SK-N-SH (cell line): ENCODE data around the gene GTF3C6. TPM values are rescaled to one million over a fixed set of nuclear protein-coding genes. Genes with fewer than 3 reads are reported as not detected.

Experiments used
- CTCF ChIA-PET: fragments of 300-600, 350-600 bp; formaldehyde crosslinking; extraction: SDS; loops from one replicate; lab custom pipeline; 2021; lab: Yijun Ruan, JAX
- POLR2A ChIA-PET: fragments of 350-600 bp; sonication (Branson Sonifier 250); formaldehyde crosslinking; extraction: SDS; loops from one replicate; lab custom pipeline; 2020; ENCODE audit warnings: antibody characterized with exemption, inconsistent platforms; lab: Yijun Ruan, JAX
- DNase-seq: peaks from one replicate; pipeline ENCODE4 v3.0.0; 2012
- H2AFZ ChIP-seq: fragments of 200-600 bp; sonication (generic); 2 replicates; pipeline ENCODE4 v1.8.1; 2016; ENCODE audit warnings: antibody characterized with exemption, mild to moderate bottlenecking, low read depth
- H3F3A ChIP-seq: fragments of 200-600 bp; sonication (generic); replicated peaks from 2 replicates; pipeline ENCODE3; 2016; ENCODE audit warnings: antibody characterized with exemption, mild to moderate bottlenecking; ENCODE audit not compliant: insufficient read depth
- H3K27ac ChIP-seq, 2 experiments: fragments of 200-500 bp in 1 of 2; fragments of 200-600 bp in 1 of 2; sonication (Bioruptor generic) in 1 of 2; sonication (generic), shearing (Covaris generic) in 1 of 2; 2 replicates each; pipeline versions ENCODE4 v1.5.1 to v1.6.1; 2014 to 2016; ENCODE audit warnings: low read depth in 2 of 2, inconsistent platforms in 1 of 2, low read length in 1 of 2, mild to moderate bottlenecking in 1 of 2, mixed read lengths in 1 of 2
- H3K27me3 ChIP-seq: fragments of 200-600 bp; sonication (generic), shearing (Covaris generic); 2 replicates; pipeline ENCODE4 v1.6.1; 2016; ENCODE audit warnings: mixed run types; ENCODE audit not compliant: insufficient read depth
- H3K36me3 ChIP-seq, 2 experiments: fragments of 200-500 bp in 1 of 2; fragments of 200-600 bp in 1 of 2; sonication (Bioruptor generic) in 1 of 2; sonication (generic) in 1 of 2; replicated peaks in 1 of 2; 2 replicates each; pipeline versions ENCODE3 to v1.5.1; 2014 to 2016; ENCODE audit warnings: low read length in 1 of 2, mild to moderate bottlenecking in 1 of 2; ENCODE audit not compliant: insufficient read depth in 2 of 2, control insufficient read depth in 1 of 2
- H3K4me1 ChIP-seq, 2 experiments: fragments of 200-500 bp in 1 of 2; fragments of 200-600 bp in 1 of 2; sonication (Bioruptor generic) in 1 of 2; sonication (generic), shearing (Covaris generic) in 1 of 2; 2 replicates each; pipeline versions ENCODE4 v1.5.1 to v1.6.1; 2014 to 2016; ENCODE audit warnings: low read depth in 1 of 2, low read length in 1 of 2, mixed run types in 1 of 2; ENCODE audit not compliant: insufficient read depth in 2 of 2, control insufficient read depth in 1 of 2
- H3K4me2 ChIP-seq: fragments of 200-600 bp; sonication (generic), shearing (Covaris generic); 2 replicates; pipeline ENCODE4 v1.6.1; 2017; ENCODE audit warnings: mixed run types
- H3K4me3 ChIP-seq, 2 experiments: fragments of 200-500 bp in 1 of 2; fragments of 200-600 bp in 1 of 2; sonication (Bioruptor generic) in 1 of 2; sonication (generic), shearing (Covaris generic) in 1 of 2; 2 replicates each; pipeline versions ENCODE4 v1.5.1 to v1.8.1; 2014 to 2016; ENCODE audit warnings: low read depth in 2 of 2, inconsistent platforms in 1 of 2, low read length in 1 of 2, mild to moderate bottlenecking in 1 of 2, mixed read lengths in 1 of 2, moderate library complexity in 1 of 2
- H3K79me2 ChIP-seq: fragments of 200-600 bp; sonication (generic); 2 replicates; pipeline ENCODE4 v1.8.1; 2017; ENCODE audit warnings: mild to moderate bottlenecking; ENCODE audit not compliant: insufficient read depth
- H3K9ac ChIP-seq: fragments of 200-600 bp; sonication (generic); 2 replicates; pipeline ENCODE4 v1.6.1; 2017; ENCODE audit warnings: mixed run types
- H3K9me2 ChIP-seq: fragments of 200-600 bp; sonication (generic); 2 replicates; pipeline ENCODE4 v1.6.1; 2017; ENCODE audit warnings: mixed run types
- H3K9me3 ChIP-seq: fragments of 200-600 bp; sonication (generic); 2 replicates; pipeline ENCODE4 v1.6.1; 2017; ENCODE audit warnings: mixed run types, mild to moderate bottlenecking, moderate library complexity
- H4K20me1 ChIP-seq: fragments of 200-600 bp; sonication (generic); 2 replicates; pipeline ENCODE4 v1.6.1; 2017; ENCODE audit warnings: mild to moderate bottlenecking, mixed run types; ENCODE audit not compliant: insufficient read depth
- CHD2 ChIP-seq: fragments of 150-350 bp; IDR thresholded peaks from 2 replicates; pipeline ENCODE4 v1.6.1; 2018; ENCODE audit warnings: low read length; ENCODE audit not compliant: partially characterized antibody
- FOSL2 ChIP-seq: IDR thresholded peaks from 2 replicates; pipeline ENCODE4 v1.4.0; 2012; ENCODE audit warnings: low read depth, mild to moderate bottlenecking, moderate library complexity, borderline replicate concordance
- FOXM1 ChIP-seq: IDR thresholded peaks from 2 replicates; pipeline ENCODE4 v1.4.0; 2012; ENCODE audit warnings: low read depth, mild to moderate bottlenecking
- GABPA ChIP-seq: IDR thresholded peaks from 2 replicates; pipeline ENCODE4 v1.4.0; 2012; ENCODE audit warnings: low read depth, mild to moderate bottlenecking
- GATA2 ChIP-seq: sonication (generic); formaldehyde crosslinking; IDR thresholded peaks from 2 replicates; pipeline ENCODE4 v1.5.0; 2020; ENCODE audit warnings: mild to moderate bottlenecking, missing genetic modification reagents
- MEF2A ChIP-seq: IDR thresholded peaks from 2 replicates; pipeline ENCODE4 v1.4.0; 2012; ENCODE audit warnings: low read depth, borderline replicate concordance
- RAD21 ChIP-seq: IDR thresholded peaks from 2 replicates; pipeline ENCODE4 v1.6.1; 2012; ENCODE audit warnings: mild to moderate bottlenecking, low read length
- RXRA ChIP-seq: IDR thresholded peaks from 2 replicates; pipeline ENCODE4 v1.4.0; 2012; ENCODE audit warnings: low read depth, mild to moderate bottlenecking, borderline replicate concordance
- SIN3A ChIP-seq: IDR thresholded peaks from 2 replicates; pipeline ENCODE4 v1.6.1; 2012; ENCODE audit warnings: low read depth, mild to moderate bottlenecking, low read length, moderate library complexity, borderline replicate concordance
- SMC3 ChIP-seq: IDR thresholded peaks from 2 replicates; pipeline ENCODE4 v1.6.1; 2012; ENCODE audit warnings: low read depth, low read length, improper control_type of control experiment
- YY1 ChIP-seq: IDR thresholded peaks from 2 replicates; pipeline ENCODE4 v1.4.0; 2012; ENCODE audit warnings: low read depth, mild to moderate bottlenecking
- WGBS: methylation state at CpG from one replicate; pipeline ENCODE4 v1.1.6; 2017; ENCODE audit warnings: low lambda C conversion rate; 5-methylcytosine and 5-hydroxymethylcytosine counted together
- polyA plus RNA-seq, 3 experiments: library from polyadenylated mRNA; depleted of rRNA; stranded (reverse); fragments of >200 nt; gene quantifications; 2 replicates each; pipeline ENCODE4 v1.2.3, GENCODE V29; 2012
- TF ChIP-seq, protein P1 (sequence below): fragments of 200-600 bp; sonication (generic); IDR thresholded peaks from 2 replicates; pipeline ENCODE4 v1.6.1; 2017; ENCODE audit warnings: antibody characterized with exemption, mild to moderate bottlenecking, moderate library complexity
- TF ChIP-seq, protein P2 (sequence below): IDR thresholded peaks from 2 replicates; pipeline ENCODE4 v1.4.0; 2012; ENCODE audit warnings: low read depth, borderline replicate concordance

Gene GTF3C6
- polyA plus RNA-seq, 1 of the 3 experiments (the other 2 are of a cell fraction), result 38.5 TPM

DNA sequence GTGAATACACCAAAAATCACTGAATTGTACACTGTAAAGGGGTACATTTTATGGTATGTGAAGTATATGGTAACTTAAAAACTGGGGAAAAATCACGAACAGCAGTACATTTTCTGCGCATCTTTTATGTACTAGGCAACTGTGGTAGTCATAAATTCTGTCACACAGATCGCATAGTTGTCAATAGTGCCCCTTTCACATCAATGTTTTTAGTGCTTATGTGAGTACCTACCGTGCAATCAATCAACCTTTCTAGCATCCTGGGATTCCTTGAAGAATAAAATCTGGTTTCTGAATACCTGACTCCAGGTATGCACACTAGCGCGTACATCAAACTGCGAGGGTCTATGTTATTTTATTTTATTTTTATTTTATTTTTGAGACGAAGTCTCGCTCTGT is 22.7 kb downstream of the GTF3C6 start (continued):
- no peak for TF ChIP-seq YY1
- TF ChIP-seq CHD2, result no peak
- no peak for TF ChIP-seq RAD21
- TF ChIP-seq, all 33 proteins: peak for 0

DNA sequence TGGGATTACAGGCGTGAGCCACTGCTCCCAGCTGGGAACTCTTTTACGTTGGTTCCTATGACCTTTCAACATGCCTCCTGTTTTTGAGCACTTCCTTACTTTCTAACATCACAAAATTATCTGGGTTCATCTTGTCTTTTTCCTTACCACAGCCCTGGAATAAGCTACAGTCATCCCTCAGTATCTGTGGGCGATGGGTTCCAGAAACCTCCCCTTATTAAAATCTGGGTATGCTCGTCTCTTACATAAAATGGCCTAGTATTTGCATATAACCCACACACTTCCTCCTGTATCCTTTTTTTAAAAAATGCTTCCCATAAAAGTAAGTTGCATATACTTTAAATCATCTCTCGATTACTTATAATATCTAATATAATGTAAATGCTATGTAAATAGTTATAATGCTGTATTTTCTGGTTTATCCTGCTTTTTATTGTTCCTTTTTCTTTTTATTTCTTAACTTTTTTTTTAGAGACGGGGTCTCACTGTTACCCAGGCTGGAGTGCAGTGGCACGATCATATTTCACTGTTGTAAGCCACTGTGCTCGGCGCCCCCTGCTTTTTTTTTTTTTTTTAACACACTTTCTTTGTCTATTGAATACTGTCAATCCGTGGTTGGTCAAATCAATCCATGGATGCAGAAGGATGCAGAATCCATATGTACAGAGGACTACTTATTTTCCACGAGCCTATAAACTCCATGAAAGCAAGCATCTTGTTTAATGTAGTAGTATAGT is 32.5 kb downstream of the GTF3C6 start:
- Histone ChIP-seq H3F3A (peaks cover 7% of the 10 kb centered on the region), H3K4me3 (no peak overlapping the region), H4K20me1 (no peaks in the 10 kb centered on the region), H3K9ac (no peak overlapping the region), H2AFZ (no peak overlapping the region), H3K4me2 (no peak overlapping the region), H3K4me1 (no peaks in the 10 kb centered on the region), H3K27me3 (no peaks in the 10 kb centered on the region), H3K27ac (no peak overlapping the region), H3K79me2 (peaks cover 49% of the 10 kb centered on the region), H3K9me2 (no peaks in the 10 kb centered on the region), H3K36me3 (peaks cover 29 to 67% of the 10 kb centered on the region in 2 experiments), H3K9me3 (no peaks in the 10 kb centered on the region)
- DNase-seq, result no peak
- POLR2A ChIA-PET, result interaction anchor here (1.3 kb wide), 1 partner anchor 9 kb away, joined by 3 read pairs; no protein-coding TSS in a partner anchor
- CTCF ChIA-PET, result interaction anchor here (1.0 to 3.9 kb wide), 2 partner anchors 16 to 20 kb away, joined by 3 to 15 read pairs; no protein-coding TSS in a partner anchor
- WGBS, result 88% methylated on average over 11 of the region's 11 CpGs
- TF ChIP-seq FOSL2, result no peak
- TF ChIP-seq, protein P1, sequence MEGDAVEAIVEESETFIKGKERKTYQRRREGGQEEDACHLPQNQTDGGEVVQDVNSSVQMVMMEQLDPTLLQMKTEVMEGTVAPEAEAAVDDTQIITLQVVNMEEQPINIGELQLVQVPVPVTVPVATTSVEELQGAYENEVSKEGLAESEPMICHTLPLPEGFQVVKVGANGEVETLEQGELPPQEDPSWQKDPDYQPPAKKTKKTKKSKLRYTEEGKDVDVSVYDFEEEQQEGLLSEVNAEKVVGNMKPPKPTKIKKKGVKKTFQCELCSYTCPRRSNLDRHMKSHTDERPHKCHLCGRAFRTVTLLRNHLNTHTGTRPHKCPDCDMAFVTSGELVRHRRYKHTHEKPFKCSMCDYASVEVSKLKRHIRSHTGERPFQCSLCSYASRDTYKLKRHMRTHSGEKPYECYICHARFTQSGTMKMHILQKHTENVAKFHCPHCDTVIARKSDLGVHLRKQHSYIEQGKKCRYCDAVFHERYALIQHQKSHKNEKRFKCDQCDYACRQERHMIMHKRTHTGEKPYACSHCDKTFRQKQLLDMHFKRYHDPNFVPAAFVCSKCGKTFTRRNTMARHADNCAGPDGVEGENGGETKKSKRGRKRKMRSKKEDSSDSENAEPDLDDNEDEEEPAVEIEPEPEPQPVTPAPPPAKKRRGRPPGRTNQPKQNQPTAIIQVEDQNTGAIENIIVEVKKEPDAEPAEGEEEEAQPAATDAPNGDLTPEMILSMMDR, result peak; percentile 32; the same call in 1 of the 2 replicates

DNA sequence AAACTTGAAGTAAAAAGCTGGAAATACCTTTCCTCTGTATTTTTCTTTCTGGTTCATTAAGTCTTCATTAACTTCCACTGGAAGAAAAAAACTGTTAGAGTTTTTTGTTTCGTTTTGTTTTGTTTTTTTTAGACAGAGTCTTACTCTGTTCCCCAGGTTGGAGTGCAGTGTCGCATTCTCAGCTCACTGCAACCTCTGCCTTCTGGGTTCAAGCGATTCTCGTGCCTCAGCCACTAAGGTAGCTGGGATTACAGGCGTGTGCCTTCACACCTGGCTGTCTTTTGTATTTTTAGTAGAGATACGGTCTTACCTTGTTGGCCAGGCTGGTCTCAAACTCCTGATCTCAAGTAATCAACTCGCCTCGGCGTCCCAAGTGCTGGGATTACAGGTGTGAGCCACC is 38.2 kb downstream of the GTF3C6 start:
- CTCF ChIA-PET, result interaction anchor here (1.0 kb wide), 1 partner anchor 14 kb away, joined by 3 read pairs; no protein-coding TSS in a partner anchor
- Histone ChIP-seq H3K4me2 (no peak overlapping the region), H3K9me3 (no peaks in the 10 kb centered on the region), H3K9me2 (no peaks in the 10 kb centered on the region), H2AFZ (no peak overlapping the region), H3K27me3 (no peaks in the 10 kb centered on the region), H3K27ac (no peak overlapping the region), H3F3A (peaks cover 3% of the 10 kb centered on the region)
- WGBS, result 93% methylated on average over 9 of the region's 9 CpGs
- POLR2A ChIA-PET, result no interaction called here
- TF ChIP-seq, protein P2, sequence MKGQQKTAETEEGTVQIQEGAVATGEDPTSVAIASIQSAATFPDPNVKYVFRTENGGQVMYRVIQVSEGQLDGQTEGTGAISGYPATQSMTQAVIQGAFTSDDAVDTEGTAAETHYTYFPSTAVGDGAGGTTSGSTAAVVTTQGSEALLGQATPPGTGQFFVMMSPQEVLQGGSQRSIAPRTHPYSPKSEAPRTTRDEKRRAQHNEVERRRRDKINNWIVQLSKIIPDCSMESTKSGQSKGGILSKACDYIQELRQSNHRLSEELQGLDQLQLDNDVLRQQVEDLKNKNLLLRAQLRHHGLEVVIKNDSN, result no peak
- TF ChIP-seq SIN3A, result no peak
- no peak for TF ChIP-seq RAD21
- no peak for TF ChIP-seq FOSL2
- TF ChIP-seq MEF2A, result no peak
- no peak for TF ChIP-seq SMC3
- no peak for TF ChIP-seq FOXM1
- TF ChIP-seq GABPA, result no peak
- TF ChIP-seq RXRA, result no peak
- TF ChIP-seq GATA2 (CRISPR knock-in tag), result no peak
- TF ChIP-seq, all 33 proteins: peak for 0
- Histone ChIP-seq H3K4me3 (no peak overlapping the region), H3K79me2 (peaks cover 19% of the 10 kb centered on the region; the same call in 1 of the 2 replicates), H3K9ac (no peak overlapping the region), H3K36me3 (peaks cover 34 to 61% of the 10 kb centered on the region in 2 experiments), H3K4me1 (no peaks in the 10 kb centered on the region), H4K20me1 (no peaks in the 10 kb centered on the region)
- no peak for DNase-seq
